Trophoblast cell (in vitro differentiated cells and primary cell): ENCODE results near the gene OTUD7B.

Source experiments
- DNase-seq, 2 donors: peaks; one replicate each; pipeline ENCODE4 v3.0.0-alpha.2; 2016
- H2AFZ ChIP-seq: 2 replicates; pipeline ENCODE4 v1.6.1; 2013; ENCODE audit warnings: low read length, moderate library complexity, mild to moderate bottlenecking; ENCODE audit not compliant: insufficient read depth, poor library complexity
- H2AK5ac ChIP-seq: 2 replicates; pipeline ENCODE4 v1.6.1; 2013; ENCODE audit warnings: mild to moderate bottlenecking, low read length
- H2BK120ac ChIP-seq: 2 replicates; pipeline ENCODE4 v1.6.1; 2013; ENCODE audit warnings: low read length, mild to moderate bottlenecking, moderate library complexity; ENCODE audit not compliant: insufficient read depth, poor library complexity
- H2BK12ac ChIP-seq: 2 replicates; pipeline ENCODE4 v1.6.1; 2013; ENCODE audit warnings: mild to moderate bottlenecking, low read length, moderate library complexity
- H2BK5ac ChIP-seq: 2 replicates; pipeline ENCODE4 v1.6.1; 2013; ENCODE audit warnings: low read length, low read depth, moderate library complexity, mild to moderate bottlenecking; ENCODE audit not compliant: poor library complexity
- H3K14ac ChIP-seq: 2 replicates; pipeline ENCODE4 v1.6.1; 2013; ENCODE audit warnings: mild to moderate bottlenecking, low read length
- H3K18ac ChIP-seq: 2 replicates; pipeline ENCODE4 v1.6.1; 2013; ENCODE audit warnings: mild to moderate bottlenecking, low read length
- H3K23ac ChIP-seq: 2 replicates; pipeline ENCODE4 v1.6.1; 2013; ENCODE audit warnings: low read length
- H3K27ac ChIP-seq: 2 replicates; pipeline ENCODE4 v1.5.1; 2013; ENCODE audit warnings: low read depth, mild to moderate bottlenecking, inconsistent platforms, low read length, moderate library complexity
- H3K27me3 ChIP-seq: 2 replicates; pipeline ENCODE4 v1.6.1; 2013; ENCODE audit warnings: inconsistent platforms, mild to moderate bottlenecking, low read length, moderate library complexity; ENCODE audit not compliant: insufficient read depth
- H3K36me3 ChIP-seq, 2 experiments: 1 replicate in 1 of 2; 2 replicates in 1 of 2; pipeline ENCODE4 v1.6.1; 2013; ENCODE audit warnings: low read length in 2 of 2, mild to moderate bottlenecking in 2 of 2, moderate library complexity in 1 of 2; ENCODE audit not compliant: insufficient read depth in 2 of 2, control insufficient read depth in 1 of 2
- H3K4ac ChIP-seq: 2 replicates; pipeline ENCODE4 v1.6.1; 2013; ENCODE audit warnings: low read depth, mild to moderate bottlenecking, low read length, moderate library complexity
- H3K4me1 ChIP-seq, 2 experiments: 1 replicate in 1 of 2; 2 replicates in 1 of 2; pipeline ENCODE4 v1.6.1; 2013; ENCODE audit warnings: low read length in 2 of 2, mild to moderate bottlenecking in 2 of 2, moderate library complexity in 1 of 2; ENCODE audit not compliant: insufficient read depth in 2 of 2, control insufficient read depth in 1 of 2
- H3K4me2 ChIP-seq: 2 replicates; pipeline ENCODE4 v1.6.1; 2013; ENCODE audit warnings: inconsistent platforms, mild to moderate bottlenecking, low read length, moderate library complexity
- H3K4me3 ChIP-seq: 2 replicates; pipeline ENCODE4 v1.5.1; 2013; ENCODE audit warnings: mild to moderate bottlenecking, low read depth, low read length, inconsistent platforms
- H3K79me1 ChIP-seq: one replicate; pipeline ENCODE4 v1.6.1; 2013; ENCODE audit warnings: low read length
- H3K79me2 ChIP-seq: 2 replicates; pipeline ENCODE4 v1.6.1; 2013; ENCODE audit warnings: low read length, mild to moderate bottlenecking; ENCODE audit not compliant: control insufficient read depth, insufficient read depth, poor library complexity
- H3K9ac ChIP-seq: 2 replicates; pipeline ENCODE4 v1.6.1; 2013; ENCODE audit warnings: mild to moderate bottlenecking, low read length
- H3K9me3 ChIP-seq: 2 replicates; pipeline ENCODE4 v1.6.1; 2013; ENCODE audit warnings: low read depth, mild to moderate bottlenecking, control low read depth, inconsistent platforms, low read length; ENCODE audit not compliant: insufficient read depth
- H4K12ac ChIP-seq: 2 replicates; pipeline ENCODE4 v1.6.1; 2013; ENCODE audit warnings: low read depth, mild to moderate bottlenecking, low read length, moderate library complexity
- H4K8ac ChIP-seq: 2 replicates; pipeline ENCODE4 v1.6.1; 2013; ENCODE audit warnings: low read depth, mild to moderate bottlenecking, low read length, moderate library complexity
- H4K91ac ChIP-seq: one replicate; pipeline ENCODE4 v1.6.1; 2013; ENCODE audit warnings: low read depth, mild to moderate bottlenecking, low read length, moderate library complexity
- WGBS: extraction: QIAGEN DNeasy Blood & Tissue Kit; methylation state at CpG from one replicate; pipeline ENCODE4 v1.1.7; 2013; ENCODE audit warnings: missing lambda C conversion rate; ENCODE audit not compliant: insufficient read length, insufficient coverage; ENCODE audit errors: extremely low coverage; 5-methylcytosine and 5-hydroxymethylcytosine counted together

Gene OTUD7B

DNA sequence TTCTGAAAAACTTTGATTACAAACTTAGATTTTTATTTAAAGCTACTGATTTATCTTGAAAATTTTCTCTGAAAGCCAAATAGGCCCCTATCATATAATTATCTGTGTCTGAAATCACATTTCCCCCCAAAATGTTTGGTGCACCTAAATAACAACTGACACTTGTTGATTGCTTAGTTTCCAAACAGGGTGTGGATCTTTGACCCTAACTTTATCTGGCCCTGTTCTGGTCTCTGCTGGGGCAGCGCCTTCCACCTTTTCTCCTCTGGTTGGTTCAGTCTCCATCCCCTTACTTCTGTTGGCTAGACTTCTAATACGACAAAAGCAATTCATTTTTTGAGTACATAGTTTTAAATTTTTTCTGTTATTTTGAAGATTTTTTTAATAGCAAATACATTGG is 10.2 kb upstream of the OTUD7B start:
- H2BK12ac ChIP-seq = no peak overlapping the region
- no peaks in the 10 kb centered on the region for H3K36me3 ChIP-seq
- no peak overlapping the region for H4K12ac ChIP-seq
- no peak overlapping the region for H3K23ac ChIP-seq
- no peak overlapping the region for H2BK5ac ChIP-seq
- peaks cover under 1 to 12% of the 10 kb centered on the region in 2 experiments for H3K4me1 ChIP-seq
- no peaks in the 10 kb centered on the region for H3K27me3 ChIP-seq
- H3K4ac ChIP-seq = no peak overlapping the region
- no peak overlapping the region for H4K8ac ChIP-seq
- H3K9me3 ChIP-seq = no peaks in the 10 kb centered on the region
- no peaks in the 10 kb centered on the region for H3K79me1 ChIP-seq
- no peak overlapping the region for H3K18ac ChIP-seq
- no peak overlapping the region for H3K9ac ChIP-seq
- no CpG with 5 or more reads among the region's 2 CpGs for WGBS
- no peak overlapping the region for H3K4me2 ChIP-seq
- H3K27ac ChIP-seq = no peak overlapping the region
- no peaks in the 10 kb centered on the region for H3K79me2 ChIP-seq
- no peak overlapping the region for H3K4me3 ChIP-seq
- H2BK120ac ChIP-seq = no peak overlapping the region
- H3K14ac ChIP-seq = no peak overlapping the region
- no peak overlapping the region for H4K91ac ChIP-seq
- no peak overlapping the region for H2AFZ ChIP-seq
- H2AK5ac ChIP-seq = peak overlapping the region; percentile 57
- no peak for DNase-seq

DNA sequence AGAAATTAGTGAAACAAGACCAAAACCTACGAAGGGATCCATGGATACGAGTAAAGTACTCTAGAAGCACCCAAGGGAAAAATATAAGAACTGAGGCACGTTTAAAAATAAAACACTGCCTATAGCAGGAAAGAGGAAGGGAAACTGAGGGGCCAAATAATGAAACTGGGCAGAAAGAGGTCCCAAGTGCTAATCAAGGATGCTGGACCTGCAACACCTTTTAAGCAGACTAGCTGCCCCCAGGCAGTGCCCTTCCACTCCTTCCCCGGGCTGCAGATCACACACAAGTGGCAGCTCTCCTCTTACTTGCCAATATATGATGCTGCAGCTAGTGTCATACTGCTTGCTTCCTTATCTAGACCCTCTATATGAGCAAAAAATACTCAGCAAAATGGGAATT is 7.6 kb upstream of the OTUD7B start:
- no peak for DNase-seq
- H4K8ac ChIP-seq = no peak overlapping the region
- peaks cover 1% of the 10 kb centered on the region for H3K79me2 ChIP-seq
- H3K4me2 ChIP-seq = no peak overlapping the region
- H3K14ac ChIP-seq = no peak overlapping the region
- H3K4me3 ChIP-seq = no peak overlapping the region
- no peak overlapping the region for H2BK12ac ChIP-seq
- H3K9ac ChIP-seq = no peak overlapping the region
- no peak overlapping the region for H4K12ac ChIP-seq
- H3K23ac ChIP-seq = no peak overlapping the region
- no peak overlapping the region for H3K18ac ChIP-seq
- H4K91ac ChIP-seq = no peak overlapping the region
- H3K27ac ChIP-seq = no peak overlapping the region
- H3K27me3 ChIP-seq = no peaks in the 10 kb centered on the region
- no peaks in the 10 kb centered on the region for H3K9me3 ChIP-seq
- peaks cover 5 to 14% of the 10 kb centered on the region in 2 experiments for H3K4me1 ChIP-seq
- no peak overlapping the region for H2AFZ ChIP-seq
- WGBS = no CpG with 5 or more reads among the region's 4 CpGs
- H2BK120ac ChIP-seq = no peak overlapping the region
- H3K36me3 ChIP-seq = no peaks in the 10 kb centered on the region
- H3K79me1 ChIP-seq = peaks cover 3% of the 10 kb centered on the region
- H2AK5ac ChIP-seq = no peak overlapping the region
- H3K4ac ChIP-seq = no peak overlapping the region
- no peak overlapping the region for H2BK5ac ChIP-seq

DNA sequence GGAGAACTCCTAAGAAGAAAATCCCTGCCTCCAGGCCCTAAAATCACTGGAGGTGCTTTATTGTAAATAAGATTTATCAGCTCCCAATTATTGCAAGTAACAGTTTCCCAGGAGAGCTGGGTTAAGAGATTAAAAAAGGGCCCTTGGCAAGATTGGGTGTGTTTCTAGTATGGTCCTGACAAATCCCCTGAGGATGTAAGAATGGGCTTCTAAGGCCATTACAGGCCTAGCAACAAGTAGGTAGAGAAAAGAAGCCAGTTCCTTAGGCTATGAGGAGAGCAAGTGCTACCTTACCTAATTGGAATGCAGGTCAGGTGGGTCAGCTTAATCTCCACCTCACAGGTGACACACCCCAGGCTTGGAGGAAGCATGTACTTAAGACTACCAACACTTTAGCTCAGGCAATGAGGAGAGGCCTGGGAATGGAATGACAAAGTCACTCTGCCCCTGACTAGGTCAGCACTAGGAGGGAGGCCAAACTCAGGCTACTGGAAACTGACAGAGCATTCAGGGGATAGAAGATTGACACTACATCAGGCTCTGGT is 6.8 kb upstream of the OTUD7B start:
- no peak overlapping the region for H3K9ac ChIP-seq
- no peak overlapping the region for H4K91ac ChIP-seq
- no peak overlapping the region for H4K12ac ChIP-seq
- H2AFZ ChIP-seq = no peak overlapping the region
- no peak overlapping the region for H3K23ac ChIP-seq
- peaks cover 5 to 12% of the 10 kb centered on the region in 2 experiments for H3K4me1 ChIP-seq
- no peak overlapping the region for H3K4me2 ChIP-seq
- H3K9me3 ChIP-seq = no peaks in the 10 kb centered on the region
- no peak overlapping the region for H3K27ac ChIP-seq
- no peak overlapping the region for H2BK12ac ChIP-seq
- peaks cover 1% of the 10 kb centered on the region for H3K79me2 ChIP-seq
- no peak overlapping the region for H3K14ac ChIP-seq
- no peak overlapping the region for H3K18ac ChIP-seq
- H4K8ac ChIP-seq = no peak overlapping the region
- H2BK120ac ChIP-seq = no peak overlapping the region
- no peak overlapping the region for H2BK5ac ChIP-seq
- peak; percentile 88 to 92 for DNase-seq
- H2AK5ac ChIP-seq = no peak overlapping the region
- no peak overlapping the region for H3K4ac ChIP-seq
- H3K79me1 ChIP-seq = peaks cover 3% of the 10 kb centered on the region
- no peaks in the 10 kb centered on the region for H3K27me3 ChIP-seq
- no peaks in the 10 kb centered on the region for H3K36me3 ChIP-seq
- H3K4me3 ChIP-seq = no peak overlapping the region

DNA sequence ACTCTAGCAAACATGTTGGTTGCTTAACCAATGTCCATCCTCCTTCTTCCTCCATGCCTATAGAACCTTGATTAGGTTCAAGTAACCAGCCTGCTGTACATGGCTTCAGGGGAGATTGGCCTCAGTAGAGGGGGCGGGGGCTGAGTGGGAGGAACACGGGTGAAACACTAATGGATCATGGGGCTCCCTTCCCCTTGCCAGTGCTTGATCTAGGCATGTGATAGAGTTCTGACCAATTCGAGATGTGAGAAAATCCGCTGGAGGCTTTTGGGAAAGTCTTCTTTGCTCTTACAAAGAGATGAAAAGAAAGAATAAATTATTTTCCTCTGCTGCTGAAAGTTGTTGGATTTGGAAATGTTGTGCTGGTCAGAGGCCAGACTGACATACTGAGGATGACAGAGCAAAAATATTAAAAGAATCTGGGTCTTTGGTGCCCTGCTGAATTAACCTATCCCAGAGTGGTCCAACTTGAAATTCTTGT is 5.2 kb upstream of the OTUD7B start:
- Histone ChIP-seq H3K79me1 (peaks cover 3% of the 10 kb centered on the region), H3K27me3 (no peaks in the 10 kb centered on the region), H2BK5ac (no peak overlapping the region), H3K23ac (no peak overlapping the region), H3K4me3 (no peak overlapping the region), H3K4me2 (peak overlapping the region; percentile 45), H2BK120ac (no peak overlapping the region), H2AFZ (no peak overlapping the region), H3K4me1 (peaks cover 5 to 10% of the 10 kb centered on the region in 2 experiments), H4K91ac (no peak overlapping the region), H3K9ac (no peak overlapping the region), H3K4ac (no peak overlapping the region), H3K9me3 (no peaks in the 10 kb centered on the region), H3K27ac (no peak overlapping the region), H3K79me2 (peaks cover 1% of the 10 kb centered on the region), H3K18ac (no peak overlapping the region), H3K36me3 (no peaks in the 10 kb centered on the region), H4K8ac (peak overlapping the region; percentile 43), H3K14ac (peak overlapping the region; percentile 82), H2BK12ac (no peak overlapping the region), H2AK5ac (no peak overlapping the region), H4K12ac (no peak overlapping the region)
- WGBS = no CpG with 5 or more reads among the region's 4 CpGs
- DNase-seq = peak; percentile 63 to 94
